Lower leg skin (tissue), 3 donors: ENCODE measurements around the gene ZBED3.

Experiments
- POLR2A ChIP-seq, 2 donors: fragments of 450-650 bp; IDR thresholded peaks; one replicate each; pipeline ENCODE4 v1.6.1; 2016 to 2017; ENCODE audit warnings: antibody characterized with exemption in 2 of 2, mild to moderate bottlenecking in 1 of 2, moderate library complexity in 1 of 2
- TF ChIP-seq, protein P1 (sequence below), 3 donors: fragments of 450-650 bp; IDR thresholded peaks; one replicate each; pipeline ENCODE4 v1.5.1; 2016; ENCODE audit warnings: antibody characterized with exemption in 3 of 3, mild to moderate bottlenecking in 3 of 3, moderate library complexity in 2 of 3

DNA sequence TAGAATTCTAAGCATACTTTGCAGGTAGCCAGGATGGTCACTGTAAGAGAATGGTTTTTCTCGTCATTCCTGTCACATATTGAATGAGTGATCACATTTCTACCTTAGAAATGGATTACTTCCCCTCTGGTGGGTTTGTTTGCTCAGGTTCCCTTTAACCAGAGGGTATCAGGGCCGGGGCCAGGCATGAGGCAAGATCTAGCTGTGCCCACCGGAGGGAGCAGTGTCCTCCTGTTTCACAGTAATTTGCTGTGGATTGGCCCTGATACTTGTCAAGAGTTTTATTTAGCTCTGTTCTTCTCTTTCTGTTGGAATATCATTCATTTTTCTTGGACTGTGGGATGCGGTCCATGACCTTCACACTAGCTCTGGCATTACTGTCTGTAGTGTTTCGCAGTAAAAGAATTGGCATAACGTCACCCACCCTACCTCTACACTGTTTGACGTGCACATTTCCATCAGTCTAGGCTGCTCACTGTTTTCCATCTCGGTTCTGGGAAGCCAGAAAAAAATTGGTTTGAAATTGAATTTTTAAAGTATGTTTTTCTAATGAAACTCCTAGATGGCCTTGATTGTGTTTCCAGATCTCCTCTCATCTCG is 42.4 kb upstream of the ZBED3 start:
- TF ChIP-seq, protein P1, sequence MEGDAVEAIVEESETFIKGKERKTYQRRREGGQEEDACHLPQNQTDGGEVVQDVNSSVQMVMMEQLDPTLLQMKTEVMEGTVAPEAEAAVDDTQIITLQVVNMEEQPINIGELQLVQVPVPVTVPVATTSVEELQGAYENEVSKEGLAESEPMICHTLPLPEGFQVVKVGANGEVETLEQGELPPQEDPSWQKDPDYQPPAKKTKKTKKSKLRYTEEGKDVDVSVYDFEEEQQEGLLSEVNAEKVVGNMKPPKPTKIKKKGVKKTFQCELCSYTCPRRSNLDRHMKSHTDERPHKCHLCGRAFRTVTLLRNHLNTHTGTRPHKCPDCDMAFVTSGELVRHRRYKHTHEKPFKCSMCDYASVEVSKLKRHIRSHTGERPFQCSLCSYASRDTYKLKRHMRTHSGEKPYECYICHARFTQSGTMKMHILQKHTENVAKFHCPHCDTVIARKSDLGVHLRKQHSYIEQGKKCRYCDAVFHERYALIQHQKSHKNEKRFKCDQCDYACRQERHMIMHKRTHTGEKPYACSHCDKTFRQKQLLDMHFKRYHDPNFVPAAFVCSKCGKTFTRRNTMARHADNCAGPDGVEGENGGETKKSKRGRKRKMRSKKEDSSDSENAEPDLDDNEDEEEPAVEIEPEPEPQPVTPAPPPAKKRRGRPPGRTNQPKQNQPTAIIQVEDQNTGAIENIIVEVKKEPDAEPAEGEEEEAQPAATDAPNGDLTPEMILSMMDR (IDR thresholded peaks at IDR 0.05) = no peak
- no peak for TF ChIP-seq POLR2A (IDR thresholded peaks at IDR 0.05)
